ENCODE measurements around the gene EEPD1. TPM values are rescaled to one million over a fixed set of nuclear protein-coding genes. Genes with fewer than 3 reads are reported as not detected.
"Not testable (repeated sequence)": the region's sequence is repeated elsewhere in the genome, so short reads cannot be mapped to it uniquely, and the experiment has no call there.

Gene EEPD1
- total and polyA plus RNA-seq, 4 donors, result 2.3 to 12.3 (median 7.1) TPM

- TF ChIP-seq ZBTB33 (IDR thresholded peaks at IDR 0.05) (peak; percentile 45), REST (IDR thresholded peaks at IDR 0.05) (no peak), FOXA2 (IDR thresholded peaks at IDR 0.05) (peak; percentile 46), TAF1 (conservative IDR thresholded peaks at IDR 0.05) (no peak), YY1 (IDR thresholded peaks at IDR 0.05) (peak; percentile 75), HNF4G (IDR thresholded peaks at IDR 0.05) (no peak), MAX (IDR thresholded peaks at IDR 0.05) (peak; percentile 75), GABPA (IDR thresholded peaks at IDR 0.05 in 1 of 2, conservative IDR thresholded peaks at IDR 0.05 in 1 of 2) (no peak)
Measured at GRCh38 chr7:36119005-36119706, 33.9 kb upstream of the EEPD1 start (continued).

GRCh38 chr7:36119983-36120646 is 32.9 kb upstream of the EEPD1 start:
- not testable (repeated sequence) for H3K27ac ChIP-seq (ENCODE audit: low read depth in 1 of 2, low read length in 2 of 2); H3K27me3 ChIP-seq (ENCODE audit: control insufficient read depth in 4 of 4, insufficient read depth in 4 of 4, low read length in 3 of 4); H3K4me3 ChIP-seq (ENCODE audit: low read depth in 1 of 3, low read length in 3 of 3); H3K9me3 ChIP-seq (ENCODE audit: control insufficient read depth in 4 of 4, low read length in 3 of 4); H3K36me3 ChIP-seq (ENCODE audit: control insufficient read depth in 4 of 4, insufficient read depth in 3 of 4, low read depth in 1 of 4, low read length in 3 of 4); DNase-seq (ENCODE audit: low spot score); H3K4me1 ChIP-seq (ENCODE audit: control insufficient read depth in 4 of 4, insufficient read depth in 4 of 4, low read length in 3 of 4); H3K9ac ChIP-seq (ENCODE audit: low read depth in 1 of 2, low read length in 2 of 2)
- WGBS, result 83% methylated on average over 13 of the region's 13 CpGs

GRCh38 chr7:36125630-36126029 is 27.4 kb upstream of the EEPD1 start:
- H3K27ac ChIP-seq (ENCODE audit: low read depth in 1 of 2, low read length in 2 of 2); H3K4me3 ChIP-seq (ENCODE audit: low read depth in 1 of 3, low read length in 3 of 3); H3K9ac ChIP-seq (ENCODE audit: low read depth in 1 of 2, low read length in 2 of 2); H3K9me3 ChIP-seq (ENCODE audit: control insufficient read depth in 4 of 4, low read length in 3 of 4); H3K27me3 ChIP-seq (ENCODE audit: control insufficient read depth in 4 of 4, insufficient read depth in 4 of 4, low read length in 3 of 4); DNase-seq (ENCODE audit: low spot score); H3K36me3 ChIP-seq (ENCODE audit: control insufficient read depth in 4 of 4, insufficient read depth in 3 of 4, low read depth in 1 of 4, low read length in 3 of 4): not testable (repeated sequence)
- peaks cover 3 to 18% (median 13%) of the 10 kb centered on the region in 4 donors for H3K4me1 ChIP-seq (ENCODE audit: control insufficient read depth in 4 of 4, insufficient read depth in 4 of 4, low read length in 3 of 4)
- 96% methylated on average over 2 of the region's 2 CpGs for WGBS

All from liver (tissue), 9 donors.